GM18951 (cell line): Measurements from ENCODE around the gene INTS6.

Experiments used
- POLR2A ChIP-seq: IDR thresholded peaks from 4 replicates; pipeline ENCODE4 v1.6.1; 2011; ENCODE audit warnings: mild to moderate bottlenecking; ENCODE audit not compliant: insufficient read length, insufficient read depth; ENCODE audit errors: extremely low read depth
- in situ Hi-C: fragments of 300-500 bp; cut with MboI; formaldehyde crosslinking; loops from one replicate; pipeline ENCODE4 v1.12.0; 2022; ENCODE audit warnings: low sequenced_read_pairs, mixed read lengths, inconsistent platforms; ENCODE audit not compliant: unreplicated experiment

INTS6 gene

GRCh38 chr13:51323824-51324511 lies 128.9 kb downstream of the INTS6 start:
- in situ Hi-C loops: no loop called here

GRCh38 chr13:51322826-51323225 lies 130.0 kb downstream of the INTS6 start:
- in situ Hi-C loops: no loop called here

More at GRCh38 chr13:51323824-51324511, 128.9 kb downstream of the INTS6 start:
- no peak for TF ChIP-seq POLR2A

GRCh38 chr13:51321836-51322235 lies 131.0 kb downstream of the INTS6 start:
- in situ Hi-C loops: no loop called here
- TF ChIP-seq POLR2A: no peak

More at GRCh38 chr13:51322826-51323225, 130.0 kb downstream of the INTS6 start:
- no peak for TF ChIP-seq POLR2A

GRCh38 chr13:51318876-51319275 lies 134.0 kb downstream of the INTS6 start:
- no peak for TF ChIP-seq POLR2A
- in situ Hi-C loops: no loop called here

- in situ Hi-C loops: no loop called here
- no peak for TF ChIP-seq POLR2A
Measured at GRCh38 chr13:51318015-51318414, 134.8 kb downstream of the INTS6 start.

GRCh38 chr13:51317262-51317661 lies 135.6 kb downstream of the INTS6 start:
- TF ChIP-seq POLR2A: no peak
- in situ Hi-C loops: no loop called here

- no peak for TF ChIP-seq POLR2A
- in situ Hi-C loops: no loop called here
Measured at GRCh38 chr13:51313619-51314018, 139.2 kb downstream of the INTS6 start.

GRCh38 chr13:51311957-51312520 lies 140.8 kb downstream of the INTS6 start:
- TF ChIP-seq POLR2A: no peak
- in situ Hi-C loops: no loop called here
